Astrocyte of the cerebellum (primary cell): ENCODE measurements around the gene CACNG8.

Source experiments
- DNase-seq: peaks from one replicate; pipeline ENCODE4 v3.0.0-alpha.2; 2011; ENCODE audit warnings: low read depth
- H3K4me3 ChIP-seq: 2 replicates; pipeline ENCODE4 v1.5.1; 2011; ENCODE audit warnings: mild to moderate bottlenecking, low read depth, low read length, moderate library complexity
- CTCF ChIP-seq: IDR thresholded peaks from 2 replicates; pipeline ENCODE4 v1.5.1; 2012; ENCODE audit warnings: low read length, low read depth, moderate library complexity, mild to moderate bottlenecking; ENCODE audit errors: missing control alignments
- in situ Hi-C: cut with HindIII; loops from 2 replicates; pipeline ENCODE4 v1.10.0; 2017; ENCODE audit warnings: low sequenced_read_pairs

The CACNG8 gene

GRCh38 chr19:54023191-54023590 lies 60.5 kb downstream of the CACNG8 start:
- in situ Hi-C loops, result no loop called here
- no peak overlapping the region for H3K4me3 ChIP-seq
- DNase-seq, result no peak
- TF ChIP-seq CTCF, result no peak

GRCh38 chr19:54024660-54025059 lies 61.9 kb downstream of the CACNG8 start:
- in situ Hi-C loops, result loop anchor here (25.0 kb wide), 1 partner anchor 112 kb away; the partner anchor contains the start of gene CACNG7
- no peak overlapping the region for H3K4me3 ChIP-seq
- TF ChIP-seq CTCF, result no peak
- no peak for DNase-seq

- in situ Hi-C loops, result loop anchor here (25.0 kb wide), 1 partner anchor 114 kb away; the partner anchor contains the start of gene CACNG7
These were observed 63.9 kb downstream of the CACNG8 start for GRCh38 chr19:54026656-54027055.

GRCh38 chr19:54029301-54029700 lies 66.6 kb downstream of the CACNG8 start:
- in situ Hi-C loops, result loop anchor here (25.0 kb wide), 1 partner anchor 117 kb away; the partner anchor contains the start of gene CACNG7
- DNase-seq, result no peak
- no peak for TF ChIP-seq CTCF
- no peak overlapping the region for H3K4me3 ChIP-seq

More at GRCh38 chr19:54026656-54027055, 63.9 kb downstream of the CACNG8 start:
- no peak for DNase-seq
- no peak for TF ChIP-seq CTCF
- no peak overlapping the region for H3K4me3 ChIP-seq

DNA sequence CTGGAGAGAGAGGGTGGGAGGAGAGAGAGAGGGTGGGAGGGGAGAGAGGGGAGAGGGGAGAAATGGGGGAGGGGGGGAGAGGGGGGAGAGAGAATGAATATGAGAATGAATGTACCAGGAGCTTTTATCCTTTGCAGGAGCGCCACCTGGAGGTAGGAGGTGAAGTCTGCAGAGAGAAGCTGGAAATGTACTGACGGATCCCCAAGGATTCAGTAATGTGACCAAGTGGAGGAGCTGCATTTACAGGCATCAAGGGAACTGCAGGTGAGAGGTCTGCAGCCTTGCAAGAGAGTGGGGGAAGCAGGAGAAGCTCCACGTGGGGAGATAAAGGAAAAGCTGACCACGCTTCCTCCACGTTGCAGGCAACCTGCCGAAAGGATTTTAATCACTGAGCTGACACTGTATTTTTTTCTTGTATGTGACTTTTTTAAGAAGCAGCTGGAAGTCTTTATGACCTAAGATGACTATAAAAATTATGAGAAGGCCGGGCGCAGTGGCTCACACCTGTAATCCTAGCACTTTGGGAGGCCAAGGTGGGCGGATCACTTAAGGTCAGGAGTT lies 67.3 kb downstream of the CACNG8 start:
- no peak overlapping the region for H3K4me3 ChIP-seq
- peak; percentile 34 for DNase-seq
- in situ Hi-C loops, result loop anchor here (25.0 kb wide), 1 partner anchor 118 kb away; the partner anchor contains the start of gene CACNG7
- TF ChIP-seq CTCF, result peak; percentile 70

DNA sequence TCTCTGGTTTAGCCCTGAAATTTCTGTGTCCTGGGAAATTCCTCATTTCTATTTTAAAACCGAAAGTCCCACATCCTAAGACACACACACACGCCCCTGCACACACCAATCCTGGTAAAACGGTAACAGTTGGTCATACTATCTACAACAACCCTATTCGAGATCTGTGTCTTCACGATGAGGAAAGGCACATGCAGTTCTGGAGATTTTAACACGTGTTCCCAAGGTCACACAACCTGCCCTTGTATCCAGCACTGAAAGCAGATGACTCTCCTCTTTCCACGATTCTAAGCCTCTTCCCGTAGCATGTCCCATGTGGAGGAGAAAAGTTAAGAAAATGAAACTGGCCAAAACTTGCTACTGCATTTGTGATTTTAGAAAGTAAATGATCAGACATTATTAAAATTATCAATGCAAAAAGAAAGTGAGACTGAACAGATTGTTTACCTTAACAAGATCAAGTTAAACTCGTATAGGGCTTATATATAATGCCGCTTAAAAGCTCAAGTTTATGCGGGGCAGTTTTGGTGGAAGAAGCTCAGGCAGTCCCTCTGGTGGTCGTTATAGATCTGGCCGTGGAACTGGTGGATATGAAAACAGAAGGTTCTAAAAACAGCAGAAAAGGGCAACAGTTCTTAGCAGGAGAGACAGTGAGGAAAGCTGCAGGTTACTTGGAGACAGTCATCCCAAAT lies 68.3 kb downstream of the CACNG8 start:
- in situ Hi-C loops, result loop anchor here (25.0 kb wide), 1 partner anchor 119 kb away; the partner anchor contains the start of gene CACNG7
- H3K4me3 ChIP-seq, result no peak overlapping the region
- TF ChIP-seq CTCF, result peak; percentile 64
- DNase-seq, result no peak
